ENCODE data around the gene LAMB4.

The LAMB4 gene

GRCh38 chr7:108078691-108079090 lies 51.5 kb downstream of the LAMB4 start:
- no peak for DNase-seq (ENCODE audit: low read depth in 2 of 2)

- DNase-seq (ENCODE audit: low read depth in 2 of 2): no peak
These were observed 51.9 kb downstream of the LAMB4 start for GRCh38 chr7:108078211-108078673.

- DNase-seq (ENCODE audit: low read depth in 2 of 2): no peak
These were observed 52.5 kb downstream of the LAMB4 start for GRCh38 chr7:108077709-108078108.

GRCh38 chr7:108076156-108076555 lies 54.0 kb downstream of the LAMB4 start:
- DNase-seq (ENCODE audit: low read depth in 2 of 2): no peak

- DNase-seq (ENCODE audit: low read depth in 2 of 2): no peak
These were observed 56.7 kb downstream of the LAMB4 start for GRCh38 chr7:108073305-108074070.

GRCh38 chr7:108072739-108073138 lies 57.4 kb downstream of the LAMB4 start:
- no peak for DNase-seq (ENCODE audit: low read depth in 2 of 2)

GRCh38 chr7:108072116-108072515 lies 58.0 kb downstream of the LAMB4 start:
- no peak for DNase-seq (ENCODE audit: low read depth in 2 of 2)

- DNase-seq (ENCODE audit: low read depth in 2 of 2): no peak
These were observed 58.6 kb downstream of the LAMB4 start for GRCh38 chr7:108071551-108071950.

- no peak for DNase-seq (ENCODE audit: low read depth in 2 of 2)
These were observed 60.5 kb downstream of the LAMB4 start for GRCh38 chr7:108069646-108070045.

- no peak for DNase-seq (ENCODE audit: low read depth in 2 of 2)
These were observed 62.3 kb downstream of the LAMB4 start for GRCh38 chr7:108067844-108068243.

- DNase-seq (ENCODE audit: low read depth in 2 of 2): peak in 1 of 2 experiments; percentile 47
These were observed 63.7 kb downstream of the LAMB4 start for GRCh38 chr7:108066486-108066885.

GRCh38 chr7:108063520-108063933 lies 66.6 kb downstream of the LAMB4 start:
- DNase-seq (ENCODE audit: low read depth in 2 of 2): no peak

- DNase-seq (ENCODE audit: low read depth in 2 of 2): no peak
These were observed 67.7 kb downstream of the LAMB4 start for GRCh38 chr7:108062250-108063014.

- no peak for DNase-seq (ENCODE audit: low read depth in 2 of 2)
These were observed 70.6 kb downstream of the LAMB4 start for GRCh38 chr7:108059526-108059925.

GRCh38 chr7:108057951-108058481 lies 72.1 kb downstream of the LAMB4 start:
- no peak for DNase-seq (ENCODE audit: low read depth in 2 of 2)

- DNase-seq (ENCODE audit: low read depth in 2 of 2): no peak
These were observed 74.5 kb downstream of the LAMB4 start for GRCh38 chr7:108055611-108056021.

- no peak for DNase-seq (ENCODE audit: low read depth in 2 of 2)
These were observed 75.6 kb downstream of the LAMB4 start for GRCh38 chr7:108054537-108054936.

GRCh38 chr7:108053250-108053649 lies 76.9 kb downstream of the LAMB4 start:
- DNase-seq (ENCODE audit: low read depth in 2 of 2): no peak

GRCh38 chr7:108051454-108051853 lies 78.7 kb downstream of the LAMB4 start:
- DNase-seq (ENCODE audit: low read depth in 2 of 2): no peak

- DNase-seq (ENCODE audit: low read depth in 2 of 2): no peak
These were observed 80.2 kb downstream of the LAMB4 start for GRCh38 chr7:108049962-108050361.

- DNase-seq (ENCODE audit: low read depth in 2 of 2): no peak
These were observed 81.7 kb downstream of the LAMB4 start for GRCh38 chr7:108048422-108048821.

GRCh38 chr7:108046952-108047506 lies 83.1 kb downstream of the LAMB4 start:
- DNase-seq (ENCODE audit: low read depth in 2 of 2): no peak
